GM15510 (cell line): ENCODE results near the gene SLC27A1.

ENCODE experiments used
- POLR2A ChIP-seq: IDR thresholded peaks from 3 replicates; pipeline ENCODE4 v1.6.1; 2011; ENCODE audit warnings: borderline replicate concordance; ENCODE audit not compliant: insufficient read length; ENCODE audit errors: extremely low read depth

The SLC27A1 gene

DNA sequence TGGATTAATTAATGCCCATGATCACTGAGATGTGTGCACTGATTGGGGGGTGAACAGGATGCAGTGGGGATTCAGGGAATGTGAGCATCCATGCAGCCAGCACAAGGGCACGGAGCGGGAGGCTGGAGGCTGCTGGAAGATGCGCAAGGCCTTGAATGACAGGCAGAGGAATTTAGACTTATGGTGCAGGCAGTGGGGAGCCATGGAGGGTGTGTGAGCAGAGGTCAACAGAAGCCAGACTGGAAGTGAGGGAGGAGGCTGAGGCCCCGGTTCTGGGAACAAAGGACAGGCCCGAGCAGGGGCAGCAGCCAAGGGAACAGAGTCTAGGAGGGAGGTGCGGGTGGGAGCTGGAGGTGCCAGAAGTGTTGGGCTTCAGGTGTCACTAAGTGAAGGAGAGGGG lies 77.8 kb downstream of the SLC27A1 start:
- TF ChIP-seq POLR2A = no peak

DNA sequence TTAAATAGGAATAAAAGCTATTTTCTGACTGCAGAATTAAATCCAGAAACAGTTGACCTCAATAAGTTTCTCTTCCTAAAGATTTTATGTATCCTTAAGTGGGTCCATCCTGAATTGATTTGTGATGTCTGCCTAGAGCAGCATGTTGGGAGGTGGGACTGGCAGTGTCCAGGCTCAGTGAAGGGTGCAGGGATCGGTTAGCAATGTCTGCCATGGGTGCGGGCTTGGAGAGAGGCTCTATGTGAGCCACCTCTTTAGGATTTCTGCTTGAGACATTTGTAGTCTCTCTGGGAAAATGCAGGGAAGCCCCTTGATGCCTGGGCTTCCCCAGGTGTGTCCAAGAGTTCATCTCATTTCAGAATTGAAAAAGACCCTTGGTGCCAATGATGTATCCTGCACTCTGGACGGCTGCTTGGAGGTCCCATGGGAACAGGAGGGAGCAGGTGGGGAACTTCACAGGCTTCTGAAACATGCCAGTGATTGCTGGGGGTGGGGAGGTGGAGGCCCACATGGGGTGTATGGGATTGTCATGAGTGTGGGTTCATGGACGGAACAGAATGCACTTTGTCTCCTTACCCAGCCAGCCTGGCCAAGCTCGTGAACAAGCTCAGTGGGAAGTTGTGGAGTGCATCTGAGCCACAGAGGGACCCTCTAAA lies 78.9 kb downstream of the SLC27A1 start:
- TF ChIP-seq POLR2A = no peak

DNA sequence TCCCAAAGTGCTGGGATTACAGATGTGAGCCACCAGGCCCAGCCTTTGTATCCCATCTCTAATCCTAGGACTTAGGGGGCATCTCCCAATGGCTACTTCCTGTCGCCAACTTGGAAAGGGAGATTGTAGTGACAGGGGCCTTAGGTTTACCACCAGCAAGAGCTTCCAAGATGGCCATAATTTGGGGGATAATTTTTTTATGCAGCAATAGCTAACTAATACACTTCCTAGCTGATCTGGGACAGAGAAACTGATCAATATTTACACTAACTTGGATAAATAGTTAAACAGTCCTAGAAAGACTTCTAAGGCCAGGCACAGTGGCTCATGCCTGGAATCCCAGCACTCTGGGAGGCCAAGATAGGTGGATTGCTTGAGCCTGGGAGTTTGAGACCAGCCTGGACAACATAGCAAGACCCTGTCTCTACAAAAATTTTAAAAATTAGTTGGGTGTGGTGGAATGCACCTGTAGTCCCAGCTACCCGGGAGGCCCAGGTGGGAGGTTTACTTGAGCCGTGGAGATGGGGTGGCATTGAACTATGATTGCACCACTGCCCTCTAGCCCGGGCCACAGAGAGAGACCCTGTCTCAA lies 79.8 kb downstream of the SLC27A1 start:
- TF ChIP-seq POLR2A = no peak

DNA sequence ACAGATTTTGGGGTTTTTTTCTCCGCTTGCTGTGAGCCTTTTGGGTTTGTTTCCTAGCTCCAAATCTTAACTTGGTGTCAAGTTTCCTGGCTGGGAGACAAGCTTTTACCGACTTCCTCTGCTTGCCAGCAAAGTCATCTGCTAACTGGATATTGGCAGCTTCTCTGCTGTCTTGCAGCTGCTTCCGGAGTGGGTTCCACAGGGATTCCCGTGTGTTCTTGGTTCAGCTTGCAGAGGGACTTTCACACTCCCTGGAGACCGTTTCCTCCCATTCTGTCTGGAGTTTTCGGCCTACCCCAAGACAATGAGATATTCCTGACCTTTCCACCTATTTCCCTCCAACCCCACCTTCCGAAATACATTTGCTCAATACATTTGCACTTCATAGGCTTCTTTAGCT lies 82.9 kb downstream of the SLC27A1 start:
- no peak for TF ChIP-seq POLR2A

DNA sequence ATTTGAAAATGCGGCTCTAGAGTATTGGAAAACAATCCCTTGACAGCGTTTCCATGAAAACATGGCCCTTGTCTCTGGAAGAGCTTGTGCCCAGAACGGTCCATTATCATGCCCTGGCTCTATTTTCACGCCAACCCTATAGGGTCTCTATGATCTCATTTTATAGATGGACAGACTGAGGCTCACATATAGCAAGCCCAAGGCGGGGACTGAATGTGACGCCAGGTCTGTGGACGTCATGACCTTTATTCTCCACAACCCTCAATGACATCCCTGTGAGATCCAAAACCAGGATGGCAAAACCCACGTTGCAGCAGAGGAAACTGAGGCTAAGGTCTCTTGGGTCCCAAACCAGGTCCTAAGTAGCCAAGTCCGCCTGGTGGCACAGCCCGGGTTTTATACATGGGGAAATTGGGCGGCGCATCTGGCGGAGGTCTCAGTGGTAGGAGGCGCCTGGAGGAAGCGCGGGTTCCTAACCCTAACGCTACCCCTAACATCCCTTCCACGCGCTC lies 84.7 kb downstream of the SLC27A1 start:
- TF ChIP-seq POLR2A = no peak

DNA sequence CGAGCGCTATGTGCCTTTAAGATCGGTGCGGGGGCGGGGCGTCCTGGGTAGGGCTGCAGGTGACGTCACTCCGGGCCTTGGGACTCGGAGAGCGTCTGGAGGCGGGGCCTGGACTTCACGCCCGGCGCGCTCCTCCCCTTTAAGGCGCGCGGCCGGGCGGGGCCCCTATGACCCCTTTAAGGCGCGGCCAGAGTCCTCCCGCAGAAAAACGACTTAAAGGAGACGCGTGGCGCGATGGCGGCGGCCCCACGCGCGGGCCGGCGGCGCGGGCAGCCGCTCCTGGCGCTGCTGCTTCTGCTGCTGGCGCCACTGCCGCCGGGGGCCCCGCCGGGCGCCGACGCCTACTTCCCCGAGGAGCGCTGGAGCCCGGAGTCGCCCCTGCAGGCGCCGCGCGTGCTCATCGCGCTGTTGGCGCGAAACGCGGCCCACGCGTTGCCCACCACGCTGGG lies 85.2 kb downstream of the SLC27A1 start, which contains the start of gene COLGALT1:
Gene COLGALT1, plus strand, starts transcription at position 170 of the 449 bp plus-strand sequence. Its CDS starts 65 bp downstream, at position 235.
- peak; percentile 44 for TF ChIP-seq POLR2A
